Mucosa of descending colon (tissue), 3 donors: ENCODE measurements around the gene ANKRD28. TPM values are rescaled to one million over a fixed set of nuclear protein-coding genes. Genes with fewer than 3 reads are reported as not detected.

ENCODE experiments used
- ATAC-seq: fragments of 200-7000 bp; cut with Tn5 transposase; one replicate; pipeline ENCODE4 v1.9.1; 2020; ENCODE audit warnings: mild to moderate bottlenecking, moderate library complexity
- DNase-seq, 3 donors: peaks; one replicate each; pipeline ENCODE4 v3.0.0-alpha.2; 2020
- H3K36me3 ChIP-seq: fragments of 200-600 bp; one replicate; pipeline ENCODE4 v1.8.0; 2021; ENCODE audit warnings: low read depth, mild to moderate bottlenecking
- H3K4me1 ChIP-seq: fragments of 200-600 bp; one replicate; pipeline ENCODE4 v1.8.0; 2021; ENCODE audit warnings: low read depth, mild to moderate bottlenecking
- H3K4me3 ChIP-seq: fragments of 200-600 bp; one replicate; pipeline ENCODE4 v1.8.0; 2021; ENCODE audit warnings: mild to moderate bottlenecking
- H3K9me3 ChIP-seq: fragments of 200-600 bp; one replicate; pipeline ENCODE4 v1.8.0; 2021; ENCODE audit warnings: mild to moderate bottlenecking
- intact Hi-C, 2 donors: fragments of 100-400 bp; cut with DNase I in 1 of 2; cut with micrococcal nuclease in 1 of 2; formaldehyde crosslinking; loops; one replicate each; pipeline versions ENCODE4 v1.11.0 to v1.11.1; 2022; cut with DNase I, micrococcal nuclease
- total RNA-seq, 3 donors: library from RNA; stranded (reverse); fragmentation: NEBNext Ultra II Directional in 2 of 3; extraction: Animal tissue kit (Norgen Biotek cat#: 25700) in 2 of 3; gene quantifications; one replicate each; pipeline versions ENCODE4 v1.2.1 to v1.2.4, GENCODE V29; 2021 to 2023
- TF ChIP-seq, protein P1 (sequence below): fragments of 200-600 bp; IDR thresholded peaks from one replicate; pipeline ENCODE4 v1.8.0; 2022; ENCODE audit warnings: antibody characterized with exemption, mild to moderate bottlenecking
- donor health status: DM: no; HTN: no; CAD: no; lungs with moderate emphysema.
- donor health status: DM: no; HTN: no; CAD: no.
- donor health status: DM: no; HTN: yes; CAD: no.

Gene ANKRD28
- total RNA-seq, 3 donors from 2014 or later = 50.5 to 57.3 (median 55.3) TPM

DNA sequence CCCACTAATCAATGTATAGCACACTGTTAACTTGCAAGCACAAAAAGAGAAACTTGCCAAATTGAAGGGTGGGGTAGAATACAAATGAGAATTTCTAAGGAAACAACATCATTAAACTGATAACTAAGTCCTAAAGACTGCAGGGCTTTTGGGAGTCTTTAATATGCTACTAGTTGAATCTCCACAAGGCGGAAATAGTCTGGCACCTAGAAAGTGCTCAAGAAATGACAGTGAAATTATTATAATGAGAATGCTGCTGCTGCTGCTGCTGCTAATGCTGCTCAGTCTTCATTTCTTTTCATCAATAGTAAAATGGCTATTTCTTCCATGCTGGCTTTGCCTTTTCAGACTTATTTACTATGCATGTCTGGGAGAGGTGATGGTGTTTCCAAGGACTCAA lies 104.4 kb downstream of the ANKRD28 start:
- TF ChIP-seq, protein P1, sequence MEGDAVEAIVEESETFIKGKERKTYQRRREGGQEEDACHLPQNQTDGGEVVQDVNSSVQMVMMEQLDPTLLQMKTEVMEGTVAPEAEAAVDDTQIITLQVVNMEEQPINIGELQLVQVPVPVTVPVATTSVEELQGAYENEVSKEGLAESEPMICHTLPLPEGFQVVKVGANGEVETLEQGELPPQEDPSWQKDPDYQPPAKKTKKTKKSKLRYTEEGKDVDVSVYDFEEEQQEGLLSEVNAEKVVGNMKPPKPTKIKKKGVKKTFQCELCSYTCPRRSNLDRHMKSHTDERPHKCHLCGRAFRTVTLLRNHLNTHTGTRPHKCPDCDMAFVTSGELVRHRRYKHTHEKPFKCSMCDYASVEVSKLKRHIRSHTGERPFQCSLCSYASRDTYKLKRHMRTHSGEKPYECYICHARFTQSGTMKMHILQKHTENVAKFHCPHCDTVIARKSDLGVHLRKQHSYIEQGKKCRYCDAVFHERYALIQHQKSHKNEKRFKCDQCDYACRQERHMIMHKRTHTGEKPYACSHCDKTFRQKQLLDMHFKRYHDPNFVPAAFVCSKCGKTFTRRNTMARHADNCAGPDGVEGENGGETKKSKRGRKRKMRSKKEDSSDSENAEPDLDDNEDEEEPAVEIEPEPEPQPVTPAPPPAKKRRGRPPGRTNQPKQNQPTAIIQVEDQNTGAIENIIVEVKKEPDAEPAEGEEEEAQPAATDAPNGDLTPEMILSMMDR = no peak
- Histone ChIP-seq H3K36me3 (no peaks in the 10 kb centered on the region), H3K4me1 (no peaks in the 10 kb centered on the region), H3K4me3 (no peak overlapping the region), H3K9me3 (no peaks in the 10 kb centered on the region)
- ATAC-seq = no peak
- intact Hi-C loops = no loop called here
- DNase-seq = no peak

DNA sequence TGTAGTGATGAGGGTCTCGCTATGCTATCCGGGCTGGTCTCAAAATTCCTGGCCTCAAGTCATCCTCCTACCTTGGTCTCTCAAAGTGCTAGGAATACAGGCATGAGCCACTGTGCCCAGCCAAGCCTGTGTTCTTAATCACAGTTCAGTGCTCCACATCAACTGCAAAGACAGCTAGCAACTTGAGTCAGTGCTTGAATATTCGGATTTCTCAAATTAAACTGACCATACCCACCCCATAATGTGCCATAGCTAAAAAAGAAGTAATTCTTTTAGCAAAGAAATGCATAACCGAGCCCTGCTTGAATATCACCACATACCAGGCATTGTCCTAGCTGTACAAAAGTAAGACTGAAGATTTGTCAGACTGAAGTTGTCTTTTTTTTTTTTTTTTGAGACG lies 107.0 kb downstream of the ANKRD28 start:
- H3K4me3 ChIP-seq = no peak overlapping the region
- H3K36me3 ChIP-seq = no peaks in the 10 kb centered on the region
- H3K9me3 ChIP-seq = no peaks in the 10 kb centered on the region
- TF ChIP-seq, protein P1 = no peak
- intact Hi-C loops = no loop called here
- no peaks in the 10 kb centered on the region for H3K4me1 ChIP-seq
- ATAC-seq (no peak), DNase-seq (no peak)

DNA sequence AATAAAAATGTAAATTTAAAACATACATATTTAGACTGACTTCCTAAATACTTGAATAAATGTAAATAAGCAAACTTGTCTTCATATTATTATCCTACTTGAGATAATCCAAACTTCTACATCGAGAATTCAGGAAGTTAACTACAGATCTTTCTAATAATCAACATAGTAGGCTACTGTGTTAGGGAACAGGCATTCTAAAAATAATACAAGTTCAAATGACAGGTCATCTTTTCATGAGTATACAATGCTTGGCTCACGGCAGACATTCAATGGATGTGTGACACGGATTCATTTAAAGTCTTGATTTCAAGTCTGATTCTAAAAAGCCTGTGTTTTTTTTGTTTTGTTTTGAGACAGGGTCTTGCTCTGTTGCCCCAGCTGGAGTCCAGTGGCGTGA lies 107.5 kb downstream of the ANKRD28 start:
- Histone ChIP-seq H3K9me3 (no peaks in the 10 kb centered on the region), H3K36me3 (no peaks in the 10 kb centered on the region), H3K4me3 (no peak overlapping the region), H3K4me1 (no peaks in the 10 kb centered on the region)
- intact Hi-C loops = no loop called here
- no peak for DNase-seq
- TF ChIP-seq, protein P1 = no peak
- ATAC-seq = no peak

DNA sequence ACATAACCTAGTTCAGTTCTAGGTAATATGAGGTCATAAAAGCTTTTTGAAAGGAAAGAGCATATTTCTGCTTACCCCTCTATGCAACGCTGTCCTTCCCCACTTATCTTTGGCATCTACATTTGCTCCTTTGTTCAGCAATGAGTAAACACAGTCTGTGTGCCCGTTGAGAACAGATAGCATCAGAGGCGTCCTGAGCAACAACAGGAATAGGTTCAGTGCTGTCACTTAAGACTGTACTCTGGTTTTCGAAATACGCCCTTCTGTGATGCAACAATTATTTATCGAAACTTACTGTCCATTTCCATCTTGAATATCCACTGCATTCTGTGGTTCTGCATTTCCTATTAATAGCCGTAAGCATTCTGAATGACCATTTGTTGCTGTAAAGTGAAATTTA lies 111.9 kb downstream of the ANKRD28 start:
- Histone ChIP-seq H3K9me3 (no peaks in the 10 kb centered on the region), H3K4me3 (no peak overlapping the region), H3K36me3 (no peaks in the 10 kb centered on the region), H3K4me1 (no peaks in the 10 kb centered on the region)
- ATAC-seq (no peak), DNase-seq (no peak)
- intact Hi-C loops = no loop called here
- TF ChIP-seq, protein P1 = no peak

DNA sequence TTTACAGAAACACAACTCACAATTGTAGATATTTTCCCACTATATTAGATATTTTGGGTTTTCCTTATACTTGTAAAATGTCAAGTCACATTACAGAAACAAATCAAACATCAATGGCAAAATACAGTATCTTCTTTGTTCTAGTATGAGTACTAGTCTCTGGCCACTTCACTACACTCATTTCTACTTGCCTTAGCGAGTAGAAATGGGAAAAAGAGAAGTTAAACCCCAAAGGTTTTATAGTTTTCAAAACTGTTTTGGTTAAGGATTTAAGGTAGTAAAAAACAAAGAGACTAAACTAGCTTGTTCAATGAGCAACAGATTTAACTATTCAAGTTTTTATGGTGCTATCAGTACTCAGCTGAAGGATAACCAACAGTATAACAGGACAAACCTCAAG lies 114.5 kb downstream of the ANKRD28 start:
- TF ChIP-seq, protein P1 = no peak
- Histone ChIP-seq H3K4me1 (no peaks in the 10 kb centered on the region), H3K36me3 (no peaks in the 10 kb centered on the region), H3K9me3 (no peaks in the 10 kb centered on the region), H3K4me3 (no peak overlapping the region)
- intact Hi-C loops = no loop called here
- no peak for ATAC-seq
- DNase-seq = no peak

DNA sequence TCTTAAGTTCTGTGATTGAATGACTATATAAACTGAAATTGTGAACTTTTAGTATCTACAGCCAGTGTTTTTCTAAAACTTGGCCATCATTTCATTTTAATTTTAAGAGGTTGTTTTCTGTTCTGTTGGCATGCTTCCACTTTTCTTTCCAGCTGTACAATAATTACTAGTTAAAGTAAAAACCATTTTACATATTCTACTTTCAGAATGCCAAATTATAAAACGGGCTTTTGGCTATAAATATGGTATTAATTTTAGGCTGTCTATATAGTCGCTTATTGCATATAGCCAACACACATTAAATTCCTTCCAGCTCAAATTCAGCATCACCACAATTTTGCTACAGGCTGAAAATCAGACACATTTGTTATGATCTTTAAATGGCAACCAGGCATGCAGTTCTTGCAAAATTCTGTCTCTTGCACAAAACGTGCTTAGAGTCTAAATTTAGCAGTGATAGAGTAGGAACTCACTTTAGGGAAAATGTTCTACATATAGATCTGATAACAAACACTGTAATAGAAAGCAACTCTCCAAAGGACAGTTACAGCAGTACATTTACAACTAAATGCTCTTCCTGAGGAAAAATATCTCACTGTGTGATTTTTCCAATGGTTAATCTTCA lies 115.1 kb downstream of the ANKRD28 start:
- DNase-seq (no peak), ATAC-seq (no peak)
- intact Hi-C loops = no loop called here
- Histone ChIP-seq H3K36me3 (no peaks in the 10 kb centered on the region), H3K4me1 (no peaks in the 10 kb centered on the region), H3K9me3 (no peaks in the 10 kb centered on the region), H3K4me3 (no peak overlapping the region)
- TF ChIP-seq, protein P1 = no peak
